Left colon (tissue), 2 donors: Measurements from ENCODE around the gene FGD4. TPM values are rescaled to one million over a fixed set of nuclear protein-coding genes. Genes with fewer than 3 reads are reported as not detected.
"Not testable (repeated sequence)": the region's sequence is repeated elsewhere in the genome, so short reads cannot be mapped to it uniquely, and the experiment has no call there.

ENCODE experiments used
- ATAC-seq: fragments of 200-7000 bp; cut with Tn5 transposase; one replicate; pipeline ENCODE4 v1.9.1; 2020; ENCODE audit warnings: mild to moderate bottlenecking, moderate library complexity
- DNase-seq, 2 donors: peaks; one replicate each; pipeline ENCODE4 v3.0.0-alpha.2; 2020
- intact Hi-C, 2 donors: fragments of 100-400 bp; cut with DNase I in 1 of 2; cut with micrococcal nuclease in 1 of 2; formaldehyde crosslinking; loops; one replicate each; pipeline versions ENCODE4 v1.11.2 to v1.14.0; 2022; cut with DNase I, micrococcal nuclease
- total RNA-seq, 2 donors: library from RNA; stranded (reverse); fragmentation: NEBNext Ultra II Directional; extraction: Animal tissue kit (Norgen Biotek cat#: 25700); gene quantifications; one replicate each; pipeline ENCODE4 v1.2.1, GENCODE V29; 2021
- donor health status: DM: no; HTN: no; CAD: no.
- donor health status: DM: yes; HTN: yes; CAD: no.

FGD4 gene
- total RNA-seq, 2 donors from 2014 or later = 54.6 to 84.0 TPM

- intact Hi-C loops, DNase-seq, ATAC-seq: not testable (repeated sequence)
Measured at GRCh38 chr12:32507096-32507941, 108.0 kb downstream of the FGD4 start.

DNA sequence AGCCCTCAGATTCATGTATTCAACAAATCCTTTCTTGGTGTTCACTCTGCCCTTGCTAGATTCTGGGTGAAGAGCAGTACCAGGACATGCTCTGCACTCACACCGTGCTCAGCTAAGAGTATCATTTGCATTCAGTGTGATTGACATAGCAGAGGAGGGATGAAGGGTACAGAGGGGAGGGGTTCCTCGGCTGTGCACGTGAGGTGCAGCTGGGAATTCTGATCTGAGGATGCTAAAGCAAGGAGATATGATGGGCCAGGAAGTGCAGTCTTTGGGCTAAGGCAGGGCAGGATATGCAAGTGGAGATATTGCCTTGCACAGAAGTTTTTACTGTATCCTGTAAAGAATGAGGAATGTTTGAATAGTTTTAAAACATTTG lies 108.6 kb downstream of the FGD4 start:
- no peak for ATAC-seq
- no peak for DNase-seq
- intact Hi-C loops = no loop called here

- intact Hi-C loops = no loop called here
- ATAC-seq (no peak), DNase-seq (no peak)
Measured at GRCh38 chr12:32508626-32509025, 109.3 kb downstream of the FGD4 start.

DNA sequence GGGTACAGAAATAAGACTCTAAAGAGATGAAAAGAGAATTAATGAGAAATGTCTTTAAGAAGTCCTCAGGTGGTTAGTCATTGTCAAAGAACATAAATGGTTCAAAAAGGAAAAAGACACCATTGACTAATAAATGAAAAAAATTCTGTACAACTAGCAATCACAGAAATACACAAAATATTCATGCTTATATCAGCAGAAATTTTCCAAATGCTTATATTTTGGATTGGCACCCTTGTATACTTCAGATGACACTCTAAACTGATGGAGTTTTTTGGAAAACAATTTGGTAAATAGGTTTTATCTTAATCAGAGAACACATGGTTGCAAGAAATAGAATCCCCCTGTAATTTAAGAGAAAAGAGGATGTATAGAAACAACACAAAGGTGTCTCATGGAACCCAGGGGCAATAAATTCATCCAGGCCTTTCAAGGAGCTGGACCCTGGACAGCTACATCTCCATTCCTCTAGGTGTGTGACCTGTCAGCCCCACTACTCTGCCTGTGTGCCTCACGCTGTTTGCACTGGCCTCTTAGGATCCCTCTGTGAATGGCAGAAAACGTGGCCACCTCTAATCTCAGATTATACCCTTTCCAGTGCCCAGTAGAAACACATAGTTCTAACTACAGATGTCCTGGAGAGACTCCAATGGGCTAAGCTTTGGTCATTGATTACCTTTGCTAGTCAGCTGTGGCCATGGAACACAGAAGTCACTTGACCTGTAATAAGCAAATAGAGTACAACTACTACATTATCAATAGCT lies 110.2 kb downstream of the FGD4 start:
- intact Hi-C loops = no loop called here
- no peak for ATAC-seq
- DNase-seq = no peak

DNA sequence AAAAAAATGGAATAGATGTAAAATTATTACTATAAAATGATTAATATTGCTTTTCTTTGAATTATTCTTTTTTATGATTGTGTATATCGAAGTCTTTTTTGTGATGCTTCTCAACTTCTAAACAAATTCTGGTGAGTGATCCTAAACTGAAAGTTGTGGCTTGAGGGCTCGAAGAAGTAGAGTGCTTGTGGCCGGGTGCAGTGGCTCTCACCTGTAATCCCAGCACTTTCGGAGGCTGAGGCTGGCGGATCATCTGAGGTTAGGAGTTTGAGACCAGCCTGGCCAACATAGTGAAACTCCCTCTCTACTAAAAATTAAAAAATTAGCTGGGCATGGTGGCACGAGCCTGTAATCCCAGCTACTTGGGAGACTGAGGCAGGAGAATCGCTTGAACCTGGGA lies 112.6 kb downstream of the FGD4 start:
- ATAC-seq, DNase-seq, intact Hi-C loops: not testable (repeated sequence)

DNA sequence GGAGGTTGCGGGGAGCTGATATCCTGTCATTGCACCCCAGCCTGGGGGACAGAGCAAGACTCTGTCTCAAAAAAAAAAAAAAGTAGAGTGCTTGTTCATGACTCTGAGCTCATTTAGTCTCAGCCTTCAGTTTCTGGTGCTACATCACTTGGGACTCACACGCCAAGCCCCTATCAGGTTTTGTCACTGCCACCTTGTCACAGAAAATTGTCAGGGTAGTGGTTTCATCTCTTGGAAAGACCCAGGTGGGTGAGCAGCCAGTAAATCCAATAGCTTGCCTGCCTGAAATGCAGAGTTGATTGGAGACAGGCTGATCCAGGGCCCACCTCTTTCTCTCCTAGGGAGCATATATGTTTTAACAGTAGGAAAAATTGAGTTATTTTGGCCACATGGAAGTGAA lies 113.0 kb downstream of the FGD4 start:
- no peak for DNase-seq
- ATAC-seq = peak; percentile 3
- intact Hi-C loops = no loop called here

DNA sequence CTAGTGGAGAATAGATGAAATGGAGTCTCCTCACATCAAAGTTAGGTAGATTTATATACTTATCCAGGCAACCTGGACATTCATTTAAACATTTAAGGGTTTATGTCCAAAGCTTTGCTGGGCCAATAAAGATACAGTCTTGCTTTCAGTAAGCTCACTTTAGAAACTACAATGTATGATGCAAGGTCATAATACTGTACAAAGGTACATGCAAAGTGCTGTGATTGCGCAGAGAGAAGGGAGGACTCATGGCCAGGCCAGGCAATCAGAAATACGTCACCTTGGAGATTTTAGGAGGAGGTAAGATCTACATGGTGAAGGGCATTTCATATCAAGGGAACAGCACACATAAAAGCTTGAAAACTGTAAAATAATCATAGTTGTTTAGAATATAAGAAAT lies 113.6 kb downstream of the FGD4 start:
- intact Hi-C loops = no loop called here
- ATAC-seq (peak; percentile 91), DNase-seq (no peak)

- ATAC-seq (peak; percentile 42), DNase-seq (no peak)
- intact Hi-C loops = no loop called here
Measured at GRCh38 chr12:32515137-32515873, 115.9 kb downstream of the FGD4 start.

- intact Hi-C loops = no loop called here
- ATAC-seq (no peak), DNase-seq (no peak)
Measured at GRCh38 chr12:32516230-32516629, 116.9 kb downstream of the FGD4 start.

GRCh38 chr12:32517966-32518365 lies 118.6 kb downstream of the FGD4 start:
- intact Hi-C loops = no loop called here
- ATAC-seq (no peak), DNase-seq (no peak)

DNA sequence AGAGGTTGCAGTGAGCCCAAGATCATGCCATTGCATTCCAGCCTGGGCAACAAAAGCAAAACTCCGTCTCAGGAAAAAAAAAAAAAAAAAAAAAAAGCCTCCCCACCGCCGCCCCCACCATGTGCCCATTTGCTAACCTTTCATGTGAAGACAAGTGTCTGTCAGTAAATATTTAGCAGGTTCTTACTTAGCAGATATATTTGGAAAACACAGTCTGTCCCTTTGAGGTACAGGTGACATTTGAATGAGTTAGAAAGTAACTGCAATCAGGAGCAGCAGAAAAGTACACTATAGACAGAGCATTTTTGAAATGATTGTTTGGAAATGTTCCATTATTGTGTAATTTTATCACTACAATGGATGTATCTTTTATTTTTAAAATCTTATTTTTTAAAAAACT lies 119.7 kb downstream of the FGD4 start:
- DNase-seq (no peak), ATAC-seq (no peak)
- intact Hi-C loops = no loop called here

DNA sequence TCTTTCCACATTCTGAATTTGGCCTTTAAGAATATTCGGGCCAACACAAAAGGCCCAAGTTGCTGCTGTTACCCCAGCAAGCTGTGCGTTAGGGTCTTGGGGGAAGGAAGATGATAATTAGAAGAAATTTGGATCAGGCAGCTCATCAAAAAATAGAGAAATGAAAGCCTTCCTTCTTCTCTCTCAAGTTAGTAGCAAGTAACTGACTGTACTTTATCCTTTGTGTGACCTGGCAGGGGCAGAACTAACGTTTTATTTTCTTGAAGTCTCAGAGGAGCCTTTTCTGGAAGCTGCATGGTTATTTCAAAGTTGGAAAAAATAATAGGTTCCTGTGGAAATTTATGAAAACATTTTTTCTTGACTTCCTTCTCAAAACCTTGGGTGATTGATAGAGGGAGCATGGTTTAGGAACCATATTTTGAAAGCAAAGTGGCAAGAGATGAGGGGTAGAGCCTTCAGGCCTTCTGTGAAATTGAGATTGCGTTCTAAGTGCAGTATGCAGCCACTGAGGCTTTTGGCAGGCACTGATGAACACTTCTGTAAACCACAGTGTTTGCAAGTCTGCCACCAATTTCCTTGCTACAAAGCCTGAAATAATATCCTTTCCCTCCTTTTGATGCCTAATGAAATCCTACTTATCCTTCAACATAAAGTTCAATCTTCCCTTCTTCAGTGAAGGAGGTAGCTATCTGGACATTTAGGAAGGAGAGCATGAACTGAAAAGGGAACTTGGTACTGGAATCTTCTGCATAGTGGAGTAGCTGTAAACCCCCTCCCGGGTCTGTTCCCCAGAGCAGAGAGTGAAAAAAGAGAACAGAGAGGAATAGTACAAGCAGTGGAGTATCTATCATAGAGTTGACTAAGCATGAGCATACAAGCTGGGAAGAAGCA lies 123.2 kb downstream of the FGD4 start:
- DNase-seq (no peak), ATAC-seq (peak; percentile 24)
- intact Hi-C loops = no loop called here

- DNase-seq, ATAC-seq, intact Hi-C loops: not testable (repeated sequence)
Measured at GRCh38 chr12:32525802-32526201, 126.4 kb downstream of the FGD4 start.

DNA sequence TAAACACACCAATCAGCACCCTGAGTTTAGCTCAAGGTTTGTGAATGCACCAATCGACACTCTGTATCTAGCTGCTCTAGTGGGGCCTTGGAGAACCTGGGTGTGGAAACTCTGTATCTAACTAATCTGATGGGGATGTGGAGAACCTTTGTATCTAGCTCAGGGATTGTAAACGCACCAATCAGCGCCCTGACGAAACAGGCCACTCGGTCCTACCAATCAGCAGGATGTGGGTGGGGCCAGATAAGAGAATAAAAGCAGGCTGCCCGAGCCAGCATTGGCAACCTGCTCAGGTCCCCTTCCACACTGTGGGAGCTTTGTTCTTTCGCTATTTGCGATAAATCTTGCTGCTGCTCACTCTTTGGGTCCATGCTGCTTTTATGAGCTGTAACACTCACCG lies 127.0 kb downstream of the FGD4 start:
- ATAC-seq, DNase-seq, intact Hi-C loops: not testable (repeated sequence)

- ATAC-seq (peak; percentile 45), DNase-seq (no peak)
- intact Hi-C loops = no loop called here
Measured at GRCh38 chr12:32532422-32532821, 133.1 kb downstream of the FGD4 start.

GRCh38 chr12:32532951-32533350 lies 133.6 kb downstream of the FGD4 start:
- intact Hi-C loops = no loop called here
- no peak for DNase-seq
- no peak for ATAC-seq

DNA sequence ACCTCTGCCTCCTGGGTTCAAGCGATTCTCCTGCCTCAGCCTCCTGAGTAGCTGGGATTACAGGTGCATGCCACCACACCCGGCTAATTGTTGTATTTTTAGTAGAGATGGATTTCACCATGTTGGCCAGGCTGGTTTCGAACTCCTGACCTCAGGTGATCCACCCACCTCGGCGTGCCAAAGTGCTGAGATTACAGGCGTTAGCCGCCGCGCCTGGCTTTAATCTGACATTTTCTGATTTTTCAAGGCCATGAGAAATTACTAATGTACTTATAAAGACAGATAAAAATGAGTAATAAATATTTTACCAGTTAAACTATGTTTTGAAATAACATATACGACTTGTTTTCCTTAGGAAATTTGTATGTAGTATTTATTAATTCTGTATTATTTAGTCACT lies 134.1 kb downstream of the FGD4 start:
- DNase-seq, ATAC-seq, intact Hi-C loops: not testable (repeated sequence)

DNA sequence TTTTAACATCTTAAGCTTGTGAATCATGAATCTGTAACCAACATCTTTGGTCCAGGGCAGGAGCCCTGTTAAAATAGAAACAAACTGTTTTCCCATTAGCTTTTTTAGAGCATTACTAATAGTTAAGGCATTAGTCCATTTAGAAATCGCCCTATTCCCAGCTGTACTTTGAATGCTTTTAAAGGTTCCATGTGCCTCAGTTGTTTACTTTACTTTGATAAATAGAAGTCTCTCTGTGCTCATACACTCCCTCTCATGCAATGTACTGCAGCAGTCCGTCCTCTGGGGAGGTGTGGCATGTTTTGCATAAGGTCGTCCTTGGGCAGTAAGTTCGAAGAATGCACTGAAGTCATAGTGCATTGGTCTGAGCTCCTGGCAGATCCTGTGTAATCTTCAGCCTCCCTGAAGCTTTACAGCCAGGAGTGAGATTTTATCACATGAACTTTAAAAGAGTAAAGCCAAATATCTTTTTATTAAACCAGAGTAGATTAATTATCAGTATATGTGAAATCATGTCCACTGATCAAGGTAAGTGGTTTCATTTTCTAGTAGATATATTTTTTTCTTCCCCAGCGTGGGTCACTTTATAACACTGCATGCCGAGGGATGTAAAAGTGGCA lies 134.7 kb downstream of the FGD4 start:
- intact Hi-C loops = no loop called here
- DNase-seq (peak; percentile 59 to 84), ATAC-seq (peak; percentile 93)
